ENCODE data around the gene C1QTNF12. TPM values are rescaled to one million over a fixed set of nuclear protein-coding genes. Genes with fewer than 3 reads are reported as not detected.

C1QTNF12 gene
- total RNA-seq, 1 experiment from 2014 or later = not detected

GRCh38 chr1:1240822-1241587 is 5.5 kb downstream of the C1QTNF12 start:
- DNase-seq (ENCODE audit: low read depth) = peak; percentile 49

- DNase-seq (ENCODE audit: low read depth) = no peak
Measured at GRCh38 chr1:1240348-1240732, 6.2 kb downstream of the C1QTNF12 start.

- DNase-seq (ENCODE audit: low read depth) = peak; percentile 41
Measured at GRCh38 chr1:1239614-1240347, 6.7 kb downstream of the C1QTNF12 start.

- DNase-seq (ENCODE audit: low read depth) = peak; percentile 27
Measured at GRCh38 chr1:1239227-1239613, 7.3 kb downstream of the C1QTNF12 start.

- DNase-seq (ENCODE audit: low read depth) = no peak
Measured at GRCh38 chr1:1238702-1239178, 7.8 kb downstream of the C1QTNF12 start.

GRCh38 chr1:1237874-1238701 is 8.4 kb downstream of the C1QTNF12 start:
- peak; percentile 50 for DNase-seq (ENCODE audit: low read depth)

- DNase-seq (ENCODE audit: low read depth) = no peak
Measured at GRCh38 chr1:1236945-1237873, 9.3 kb downstream of the C1QTNF12 start.

GRCh38 chr1:1236176-1236763 is 10.3 kb downstream of the C1QTNF12 start:
- DNase-seq (ENCODE audit: low read depth) = no peak

- no peak for DNase-seq (ENCODE audit: low read depth)
Measured at GRCh38 chr1:1235016-1235744, 11.3 kb downstream of the C1QTNF12 start.

- DNase-seq (ENCODE audit: low read depth) = no peak
Measured at GRCh38 chr1:1234180-1234808, 12.2 kb downstream of the C1QTNF12 start.

- no peak for DNase-seq (ENCODE audit: low read depth)
Measured at GRCh38 chr1:1233567-1233892, 13.0 kb downstream of the C1QTNF12 start.

GRCh38 chr1:1232796-1233566 is 13.5 kb downstream of the C1QTNF12 start:
- no peak for DNase-seq (ENCODE audit: low read depth)

- DNase-seq (ENCODE audit: low read depth) = no peak
Measured at GRCh38 chr1:1232208-1232795, 14.2 kb downstream of the C1QTNF12 start, which contains the start of gene B3GALT6. B3GALT6 (plus strand) TSS chr1:1232237; CDS start chr1:1232279, 42 bp downstream.

- DNase-seq (ENCODE audit: low read depth) = peak; percentile 98
Measured at GRCh38 chr1:1231400-1232207, 14.9 kb downstream of the C1QTNF12 start, which contains the start of gene SDF4. SDF4 (minus strand) TSS chr1:1232001; CDS start chr1:1228772, 3,229 bp downstream.

GRCh38 chr1:1230656-1231399 is 15.7 kb downstream of the C1QTNF12 start:
- peak; percentile 59 for DNase-seq (ENCODE audit: low read depth)

- no peak for DNase-seq (ENCODE audit: low read depth)
Measured at GRCh38 chr1:1229770-1230169, 16.8 kb downstream of the C1QTNF12 start.

All from Daoy (cell line).